H1 (cell line): ENCODE results near the gene PTS.

Experiments used
- CTCF ChIP-seq, 3 experiments: IDR thresholded peaks; 1 replicate in 2 of 3; 2 replicates in 1 of 3; pipeline versions ENCODE4 v1.5.1 to v1.6.1; 2011; ENCODE audit warnings: low read length in 3 of 3, mild to moderate bottlenecking in 3 of 3, inconsistent platforms in 2 of 3, low read depth in 1 of 3, moderate library complexity in 1 of 3; ENCODE audit not compliant: insufficient read depth in 1 of 3; ENCODE audit errors: control extremely low read depth in 1 of 3
- MAX ChIP-seq: IDR thresholded peaks from 2 replicates; pipeline ENCODE4 v1.6.1; 2012; ENCODE audit warnings: inconsistent platforms
- POLR2A ChIP-seq, 2 experiments: IDR thresholded peaks; 1 replicate in 1 of 2; 2 replicates in 1 of 2; pipeline ENCODE4 v1.6.1; 2011; ENCODE audit warnings: low read depth in 2 of 2, low read length in 2 of 2, mild to moderate bottlenecking in 2 of 2; ENCODE audit errors: control extremely low read depth in 1 of 2

GRCh38 chr11:112260490-112260889 is 34.3 kb downstream of the PTS start, which contains the start of gene PLET1:
- TF ChIP-seq POLR2A (IDR thresholded peaks at IDR 0.05; ENCODE audit: control extremely low read depth in 1 of 2, low read depth in 2 of 2, low read length in 2 of 2) (no peak), CTCF (IDR thresholded peaks at IDR 0.05; ENCODE audit: control extremely low read depth in 1 of 3, insufficient read depth in 1 of 3, low read depth in 1 of 3, low read length in 3 of 3) (no peak), MAX (no peak)
